Fibroblast of skin of scalp (primary cell): ENCODE data around the gene DUSP28.

Experiments used
- DNase-seq: peaks from one replicate; pipeline ENCODE4 v3.0.0-alpha.2; 2013

Gene DUSP28

GRCh38 chr2:240601061-240601830, 41.1 kb downstream of the DUSP28 start:
- no peak for DNase-seq

DNA sequence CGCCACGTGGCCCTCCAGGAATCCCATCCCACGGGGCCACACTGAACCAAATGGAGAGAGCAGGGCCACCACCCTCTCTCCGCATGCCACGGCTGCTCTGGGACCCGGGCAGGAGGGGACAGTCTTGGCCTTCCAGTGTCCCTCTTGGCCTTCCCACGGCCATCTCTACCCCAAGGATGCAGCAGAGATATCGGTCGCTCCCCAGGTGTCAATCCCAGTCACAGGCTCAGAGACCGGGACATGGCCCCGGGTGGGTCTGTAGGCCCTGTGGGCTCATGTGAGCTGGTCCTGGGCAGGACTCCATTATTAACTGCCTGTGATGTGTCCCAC, 41.6 kb downstream of the DUSP28 start:
- no peak for DNase-seq

DNA sequence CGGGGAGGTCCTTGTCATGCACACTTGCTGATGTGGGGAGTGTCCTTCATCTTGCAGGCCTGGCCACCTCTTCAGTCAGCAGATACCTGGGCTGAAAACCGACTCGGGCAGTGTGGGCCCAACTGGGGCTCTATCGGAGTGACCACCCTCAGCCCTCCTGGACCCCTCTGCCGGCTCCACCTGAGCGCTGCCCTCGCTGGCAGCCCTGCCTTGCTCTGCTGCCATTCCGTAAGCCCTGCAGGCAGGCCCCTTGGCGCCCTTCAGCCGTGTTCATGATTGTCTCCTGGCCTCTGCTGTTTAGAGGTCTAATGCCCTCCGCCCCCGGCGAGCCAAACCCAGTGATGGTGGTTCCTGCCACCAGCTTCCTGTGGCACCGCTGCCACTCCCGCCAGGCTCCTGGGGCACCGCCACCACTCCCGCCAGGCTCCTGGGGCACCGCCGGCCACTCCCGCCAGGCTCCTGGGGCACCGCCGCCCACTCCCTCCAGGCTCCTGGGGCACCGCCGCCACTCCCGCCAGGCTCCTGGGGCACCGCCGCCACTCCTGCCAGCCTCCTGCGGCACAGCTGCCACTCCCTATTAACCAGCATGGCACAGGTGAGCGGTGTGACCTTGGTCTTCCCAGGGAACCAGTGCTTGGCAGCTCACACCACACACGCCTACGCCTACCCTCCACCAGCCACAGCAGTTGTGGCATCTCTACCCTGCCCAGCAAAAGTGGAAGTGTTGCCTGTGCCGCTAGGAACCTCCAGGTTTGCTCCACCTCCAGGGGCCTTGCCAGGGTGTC, 42.3 kb downstream of the DUSP28 start:
- DNase-seq = no peak

DNA sequence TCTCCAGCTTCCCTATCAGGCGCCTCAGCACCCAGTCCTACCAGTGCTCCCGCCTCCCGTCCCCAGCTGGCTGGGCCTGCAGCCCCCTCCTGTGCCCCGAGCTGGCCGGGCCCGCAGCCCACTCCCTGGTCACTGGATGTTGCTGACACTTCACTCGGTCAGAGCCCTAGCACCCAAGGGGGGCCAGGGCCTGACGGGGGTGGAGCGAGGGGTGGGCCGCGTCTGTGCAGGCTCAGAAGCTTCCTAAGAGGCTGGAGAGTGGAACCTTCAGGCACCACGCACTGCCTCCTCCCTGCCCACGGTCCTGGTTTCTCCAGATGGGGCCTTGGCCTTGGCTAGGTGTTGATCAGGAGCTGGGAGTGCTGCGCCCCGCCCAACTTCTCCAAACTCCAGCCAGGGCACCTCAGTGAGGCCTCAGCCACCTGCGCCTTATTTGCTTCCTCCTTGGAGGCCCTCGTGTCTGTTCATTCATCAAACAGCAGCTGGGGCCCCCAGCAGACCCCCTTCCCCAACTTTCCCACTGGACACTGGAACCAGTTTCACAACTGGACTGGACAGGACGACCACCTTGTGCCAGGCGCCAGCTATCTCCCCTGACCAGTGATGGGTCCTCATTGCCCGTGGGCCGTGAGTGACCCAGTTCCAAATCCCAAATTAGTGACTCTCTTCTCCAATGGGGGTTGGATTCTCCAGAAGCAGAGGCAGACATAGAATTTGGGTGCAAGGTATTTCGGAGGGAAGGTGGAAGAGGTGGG, 43.1 kb downstream of the DUSP28 start:
- no peak for DNase-seq

DNA sequence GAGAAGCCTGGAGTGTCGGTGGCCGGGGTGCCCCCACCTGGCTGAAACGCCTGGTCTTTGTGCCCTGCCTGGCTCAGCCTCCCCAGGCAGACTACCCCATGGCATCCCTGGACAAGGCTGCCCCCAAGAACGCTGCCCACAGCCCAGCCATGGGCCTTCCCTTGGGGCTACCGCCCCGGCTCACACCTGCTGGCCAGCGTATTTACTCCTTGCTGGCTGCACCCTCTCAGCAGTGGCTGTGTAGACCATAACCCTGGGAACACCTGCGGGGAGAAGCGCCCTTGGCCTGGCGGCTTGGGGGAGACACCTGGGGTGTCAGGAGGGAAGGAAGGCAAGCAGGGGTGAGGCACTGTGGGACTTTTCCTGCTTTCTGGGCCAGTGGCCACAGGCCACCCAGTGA, 43.7 kb downstream of the DUSP28 start:
- DNase-seq = no peak

DNA sequence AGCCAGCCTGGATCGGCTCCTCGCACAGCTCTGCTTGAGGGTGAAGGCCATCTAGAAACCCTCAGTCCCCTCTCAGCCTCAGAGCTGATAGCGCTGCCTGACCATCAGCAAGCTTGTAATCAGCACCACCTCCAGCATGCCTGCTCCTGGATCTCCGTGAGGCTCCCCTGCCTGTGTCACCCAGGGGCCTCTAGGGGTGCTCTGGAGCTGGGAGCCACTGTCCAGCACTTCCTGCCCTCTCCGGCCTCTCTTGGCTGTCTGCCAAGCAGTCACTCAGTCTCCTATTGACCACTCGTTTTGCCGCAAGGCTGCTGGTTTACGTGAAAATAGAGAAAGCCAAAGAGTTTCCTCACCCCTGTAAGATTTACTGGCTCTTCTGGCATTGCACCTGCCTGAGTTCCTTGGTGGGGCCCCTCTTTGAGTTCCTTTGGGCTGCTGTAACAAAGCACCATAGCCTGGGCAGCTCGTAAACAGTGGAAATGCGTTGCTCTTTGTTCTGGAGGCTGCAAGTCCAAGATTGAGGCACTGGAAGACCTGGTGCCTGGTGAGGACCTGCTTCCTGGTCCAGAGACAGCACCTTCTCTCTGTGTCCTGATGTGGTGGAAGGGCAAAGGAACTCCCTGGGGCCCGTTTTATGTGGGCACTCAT, 44.3 kb downstream of the DUSP28 start:
- no peak for DNase-seq

DNA sequence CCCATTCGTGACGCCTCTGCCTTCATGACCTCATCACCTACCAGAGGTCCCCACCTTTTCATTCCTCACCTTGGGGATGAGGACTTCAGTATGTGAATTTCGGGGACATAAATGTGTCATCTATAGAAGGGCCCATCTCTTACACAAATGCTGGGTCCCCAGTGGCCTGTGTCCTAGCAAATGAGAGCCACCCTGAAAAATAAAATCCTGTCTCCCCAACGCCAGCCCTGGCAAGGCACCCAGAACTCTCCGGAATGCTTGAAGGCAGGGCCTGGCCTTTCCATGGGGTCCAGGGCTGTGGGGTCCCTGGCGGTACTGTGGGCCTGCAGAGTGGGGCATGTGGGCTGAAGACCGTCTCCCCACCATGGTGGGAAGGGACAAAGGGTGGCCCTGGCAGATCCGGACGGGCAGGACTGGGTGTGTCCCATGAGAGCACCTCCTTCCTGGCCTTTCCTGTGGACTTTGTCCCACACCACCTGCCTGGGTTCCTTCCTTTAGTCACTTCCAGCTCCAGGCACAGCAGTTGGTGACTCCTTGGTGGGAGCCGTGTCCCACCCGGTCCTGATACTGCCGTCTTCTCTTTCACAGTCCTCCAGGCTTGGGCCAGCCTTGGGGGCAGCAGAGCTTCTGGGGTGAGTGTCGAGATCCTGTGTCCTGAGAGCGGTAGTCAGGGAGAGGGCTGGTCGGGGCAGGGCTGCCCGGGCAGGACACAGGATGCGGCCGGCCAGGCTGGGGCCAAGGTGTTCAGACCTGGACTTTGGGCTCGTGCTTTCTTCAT, 45.0 kb downstream of the DUSP28 start:
- no peak for DNase-seq

- DNase-seq = no peak
Observed at GRCh38 chr2:240605867-240606743, 45.9 kb downstream of the DUSP28 start.

GRCh38 chr2:240611601-240612210, 51.5 kb downstream of the DUSP28 start:
- DNase-seq = no peak
